NCI-H128 (cell line): Measurements from ENCODE around the gene SPSB4.

ENCODE experiments used
- DNase-seq: peaks from one replicate; lab custom pipeline; 2025; ENCODE audit not compliant: unreplicated experiment; lab: John Stamatoyannopoulos, UW

The SPSB4 gene

GRCh38 chr3:141150081-141150830, 99.1 kb downstream of the SPSB4 start:
- no peak for DNase-seq

DNA sequence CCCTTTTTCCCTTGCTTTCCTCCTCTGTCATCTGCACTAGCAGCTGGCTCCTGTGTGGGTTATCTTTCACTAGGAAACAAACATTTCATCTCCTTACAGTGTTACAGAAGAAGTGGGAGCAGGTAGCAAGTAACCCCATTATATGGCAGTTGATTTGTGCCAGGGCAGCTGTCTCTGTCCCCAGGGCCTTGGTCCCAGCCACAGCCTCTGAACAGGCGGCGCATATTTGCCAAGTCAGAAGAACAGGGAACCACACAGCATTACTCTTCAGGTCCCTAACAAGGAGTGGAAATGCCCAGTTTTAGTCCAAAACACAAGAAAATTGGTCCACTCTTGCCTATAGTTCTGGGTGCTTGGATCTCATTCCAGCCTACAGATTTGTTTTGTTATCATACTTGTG, 99.8 kb downstream of the SPSB4 start:
- DNase-seq, result no peak

GRCh38 chr3:141151439-141151838, 100.3 kb downstream of the SPSB4 start:
- no peak for DNase-seq

DNA sequence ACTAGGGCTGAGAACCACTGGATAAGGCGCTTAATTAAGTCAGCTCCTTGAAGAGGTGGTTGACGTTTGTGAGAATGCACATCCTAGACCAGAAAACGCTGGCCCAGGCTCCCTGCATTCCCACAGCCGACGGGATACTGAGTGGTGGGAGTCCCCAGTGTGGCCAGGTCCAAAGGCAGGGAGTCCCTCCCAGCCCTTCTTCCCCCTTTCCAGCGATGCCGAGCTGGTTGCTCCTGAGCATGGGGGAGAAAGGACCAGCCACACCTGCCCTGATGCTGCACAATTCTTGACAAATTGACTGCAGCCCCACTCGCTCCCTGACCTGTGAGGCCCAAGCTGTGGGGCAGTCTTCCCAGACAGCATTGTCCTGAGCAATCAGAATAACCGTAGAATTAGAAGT, 101.0 kb downstream of the SPSB4 start:
- no peak for DNase-seq

- DNase-seq, result no peak
Measured at GRCh38 chr3:141152801-141153678, 101.9 kb downstream of the SPSB4 start.

DNA sequence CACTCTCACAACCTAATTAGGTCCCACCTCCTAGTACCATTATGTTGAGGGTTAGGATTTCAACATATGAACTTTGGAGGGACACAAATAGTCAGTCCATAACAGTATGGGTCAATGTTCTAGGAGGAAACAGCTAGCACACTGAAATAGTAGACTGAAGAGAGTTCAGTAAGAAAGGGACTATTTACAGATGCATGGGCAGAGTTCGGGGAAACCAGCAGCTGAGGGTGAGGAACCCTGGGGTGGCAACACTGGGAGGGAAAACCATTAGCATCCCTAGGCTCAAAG, 102.5 kb downstream of the SPSB4 start:
- DNase-seq, result no peak

DNA sequence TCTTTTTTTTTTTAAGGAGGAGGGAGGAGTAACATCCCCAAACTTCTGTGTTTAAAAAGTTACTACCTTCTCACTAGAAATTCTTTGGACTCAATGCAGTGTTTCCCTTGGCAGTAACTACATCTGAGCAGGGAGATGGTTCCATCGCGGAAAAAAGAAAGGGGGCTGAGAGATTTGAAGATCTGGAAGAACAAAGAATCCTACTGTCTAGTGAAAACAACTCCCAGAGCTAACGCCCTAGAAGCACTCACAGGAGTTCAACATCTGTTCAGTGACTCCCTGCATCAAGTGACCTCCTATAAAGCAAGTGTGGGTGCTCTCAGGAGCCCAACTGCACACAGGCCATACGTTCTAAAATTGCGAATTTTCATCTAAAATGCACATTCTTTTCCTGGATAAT, 113.7 kb downstream of the SPSB4 start:
- DNase-seq, result no peak

DNA sequence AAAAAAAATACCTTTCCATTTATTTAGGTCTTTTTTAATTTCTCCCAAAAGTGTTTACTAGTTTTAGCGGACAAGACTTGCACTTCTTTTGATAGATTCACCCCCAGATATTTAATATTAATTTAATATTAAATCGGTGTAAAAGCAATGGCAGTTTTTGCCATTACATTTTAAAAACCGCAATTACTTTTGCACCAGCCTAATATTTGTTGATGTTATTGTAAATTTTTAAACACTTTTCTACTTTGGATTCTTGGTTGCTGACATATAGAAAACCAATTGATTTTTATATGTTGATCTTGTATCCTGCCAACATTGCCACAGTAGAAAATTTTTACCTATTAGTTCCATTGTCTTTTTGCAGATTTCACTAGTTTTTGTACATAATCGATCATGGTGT, 116.5 kb downstream of the SPSB4 start:
- no peak for DNase-seq

DNA sequence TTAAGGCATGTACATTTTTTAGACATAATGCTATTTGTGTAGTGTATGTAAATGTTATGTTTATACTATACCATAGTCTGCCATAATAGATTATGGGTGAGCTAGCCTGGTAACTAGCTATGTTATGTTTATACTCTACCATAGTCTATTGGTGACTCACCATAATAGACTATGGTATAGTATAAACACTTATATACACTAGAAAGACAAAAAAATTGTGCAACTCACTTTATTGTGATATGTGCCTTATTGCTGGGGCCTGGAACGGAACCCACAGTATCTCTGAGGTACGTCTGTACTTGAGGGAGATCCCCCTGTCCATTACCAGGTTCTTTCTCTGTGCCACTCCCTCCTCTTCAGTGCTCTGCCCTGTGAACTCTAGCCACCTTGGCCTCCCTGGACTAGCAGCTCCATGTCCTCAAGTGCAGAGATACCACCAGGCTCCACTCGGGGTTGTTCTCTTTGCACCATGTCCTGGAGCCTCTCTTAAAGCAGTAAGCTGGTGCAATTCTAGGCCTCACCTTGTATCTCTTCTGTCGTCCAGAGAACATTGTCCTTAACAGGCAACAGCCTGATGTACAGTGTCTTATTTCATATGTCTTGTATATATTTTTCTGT, 119.6 kb downstream of the SPSB4 start:
- no peak for DNase-seq

GRCh38 chr3:141174674-141175073, 123.5 kb downstream of the SPSB4 start:
- DNase-seq, result no peak

GRCh38 chr3:141176775-141177174, 125.6 kb downstream of the SPSB4 start:
- no peak for DNase-seq

DNA sequence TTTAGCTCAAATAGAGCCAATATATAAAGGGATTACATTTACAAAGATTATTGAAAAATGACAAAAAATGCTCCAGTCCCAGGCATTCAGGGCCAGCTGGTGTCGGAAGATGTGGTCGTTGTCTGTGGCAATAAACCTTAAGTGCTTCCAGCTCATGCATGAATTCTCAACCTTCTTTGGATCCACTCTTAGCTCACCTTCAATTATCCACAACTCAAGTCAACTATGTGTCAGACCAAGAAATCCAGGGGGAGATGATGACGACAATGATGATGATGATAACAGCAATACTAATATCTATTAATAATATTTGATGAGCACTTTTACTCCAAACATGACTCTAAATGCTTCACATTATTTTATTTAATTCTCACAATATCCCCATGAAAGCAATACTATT, 126.9 kb downstream of the SPSB4 start:
- DNase-seq, result no peak

GRCh38 chr3:141178551-141178950, 127.4 kb downstream of the SPSB4 start:
- no peak for DNase-seq

GRCh38 chr3:141179983-141180382, 128.8 kb downstream of the SPSB4 start:
- no peak for DNase-seq

GRCh38 chr3:141181196-141181595, 130.0 kb downstream of the SPSB4 start:
- no peak for DNase-seq

GRCh38 chr3:141181819-141182218, 130.7 kb downstream of the SPSB4 start:
- no peak for DNase-seq

GRCh38 chr3:141183606-141184005, 132.5 kb downstream of the SPSB4 start:
- no peak for DNase-seq

DNA sequence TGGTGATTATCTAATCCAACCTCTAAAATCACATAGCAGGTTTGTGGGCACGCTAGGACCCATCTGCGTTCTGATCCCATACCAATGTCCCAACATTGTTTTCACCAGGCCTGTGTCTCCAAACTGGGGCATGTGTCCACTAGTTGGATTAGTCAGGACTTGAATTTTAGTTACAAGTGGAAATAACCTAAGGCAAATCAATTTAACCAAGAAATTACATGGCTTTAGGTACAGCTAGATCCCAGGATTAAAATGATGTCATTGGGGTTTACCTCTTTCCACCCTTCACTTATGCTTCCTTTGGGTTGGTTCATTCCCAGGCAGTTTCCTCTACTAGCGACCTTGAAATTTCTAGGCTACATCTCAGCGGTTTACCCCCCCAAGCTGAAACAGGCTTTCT, 133.3 kb downstream of the SPSB4 start:
- DNase-seq, result no peak

DNA sequence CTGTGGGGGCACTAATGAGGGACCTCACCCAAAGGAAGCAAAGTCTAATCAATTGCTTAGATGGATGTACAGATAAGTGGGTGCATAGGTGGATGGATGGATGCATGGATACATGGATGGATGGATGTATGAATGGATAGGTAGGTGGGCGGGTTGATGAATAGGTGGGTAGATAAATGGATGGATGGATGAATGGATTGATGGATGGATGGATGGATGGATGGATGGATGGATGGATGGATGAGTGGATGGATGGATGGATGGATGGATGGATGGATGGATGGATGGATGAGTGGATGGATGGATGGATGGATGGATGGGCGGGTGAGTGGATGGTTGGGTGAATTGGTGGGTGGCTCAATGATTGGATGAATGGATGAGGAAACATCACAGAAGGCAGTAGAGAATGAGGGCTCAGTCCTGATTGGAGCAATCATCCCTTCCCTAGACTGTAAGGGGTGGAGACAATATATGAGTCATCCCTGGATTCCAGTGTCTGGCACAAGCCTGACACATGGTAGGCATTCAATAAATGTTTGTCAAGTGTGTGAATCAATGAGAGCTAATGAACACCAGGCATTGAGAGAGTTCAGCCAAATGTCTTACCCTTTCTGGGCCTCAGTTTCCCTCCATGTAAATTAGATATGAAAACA, 140.1 kb downstream of the SPSB4 start:
- DNase-seq, result no peak

DNA sequence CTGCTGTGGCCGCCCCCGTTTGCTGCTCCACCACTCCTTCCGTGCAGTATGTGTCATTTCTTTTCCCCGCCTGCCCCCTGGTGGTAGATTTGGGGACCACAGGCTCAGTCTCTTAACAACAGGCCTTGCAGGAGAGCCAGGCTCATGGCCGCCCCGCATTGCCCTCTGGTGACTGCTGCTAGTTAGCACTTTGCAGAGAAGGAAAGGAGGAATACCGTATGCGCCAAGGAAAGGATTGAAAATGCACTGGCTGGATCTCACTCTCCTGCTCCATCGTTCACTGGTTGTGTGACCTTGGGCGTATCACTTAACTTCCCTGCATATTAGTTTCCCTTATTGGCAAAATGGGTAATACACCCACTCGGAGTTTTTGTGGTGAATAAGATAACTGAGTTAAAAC, 141.2 kb downstream of the SPSB4 start:
- peak; percentile 81 for DNase-seq

- DNase-seq, result no peak
Measured at GRCh38 chr3:141193066-141193830, 142.1 kb downstream of the SPSB4 start.
